ENCODE data around the gene USP20. TPM values are rescaled to one million over a fixed set of nuclear protein-coding genes. Genes with fewer than 3 reads are reported as not detected.

USP20 gene
- total RNA-seq, 1 donor from 2014 or later: 11.8 TPM

DNA sequence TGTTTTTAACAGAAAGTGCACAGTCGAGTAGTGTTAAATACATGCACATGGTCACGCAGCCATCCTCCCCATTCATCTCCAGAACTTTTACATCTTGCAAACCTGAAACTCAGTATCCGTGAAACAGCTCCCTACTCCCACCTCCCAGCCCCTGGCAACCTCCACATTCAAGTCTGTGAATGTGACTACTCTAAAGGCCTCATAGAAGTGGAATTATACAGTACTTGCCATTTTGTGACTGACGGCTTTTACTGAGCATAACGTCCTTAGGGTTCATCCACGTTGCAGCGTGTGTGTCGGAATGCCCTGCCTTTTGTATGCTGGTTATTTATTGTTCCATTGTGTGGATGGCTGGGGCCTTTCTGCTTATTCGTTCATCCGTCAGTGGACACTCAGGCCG is 35.8 kb downstream of the USP20 start:
- no peak for FAIRE-seq

DNA sequence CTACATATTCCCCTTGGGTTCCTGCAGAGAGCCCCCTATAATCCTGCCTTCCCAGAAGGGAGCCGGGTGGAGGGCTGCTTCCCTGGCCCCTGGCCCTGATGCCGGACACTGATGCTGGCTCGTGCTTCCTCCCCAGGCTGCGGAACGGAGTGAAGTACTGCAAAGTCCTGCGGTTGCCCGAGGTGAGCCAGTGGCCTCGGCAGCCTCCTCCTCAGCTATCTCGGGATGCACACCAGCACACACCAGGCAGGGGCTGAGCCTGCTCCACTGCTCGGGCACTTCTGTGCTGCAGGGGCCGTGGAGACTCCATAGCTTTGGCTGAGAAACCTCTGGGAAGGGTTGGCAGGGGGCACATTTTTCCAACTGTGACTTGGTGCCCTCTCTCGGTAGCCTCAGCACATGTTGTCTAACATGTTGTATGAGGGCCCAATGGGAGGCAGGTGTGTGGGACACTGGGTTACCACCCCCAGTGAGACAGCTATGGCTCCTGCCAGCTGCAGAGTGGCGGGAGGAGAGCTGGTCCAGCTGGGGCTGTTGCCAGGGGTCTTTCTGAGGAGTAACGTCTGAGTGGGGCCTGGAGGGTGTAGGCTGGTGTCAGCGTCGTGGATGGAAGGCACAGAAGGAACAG is 38.4 kb downstream of the USP20 start:
- DNase-seq (ENCODE audit: low spot score in 2 of 2): no peak
- no peak for FAIRE-seq

More for the DNA sequence above, 35.8 kb downstream of the USP20 start:
- no peak for DNase-seq (ENCODE audit: low spot score in 2 of 2)

DNA sequence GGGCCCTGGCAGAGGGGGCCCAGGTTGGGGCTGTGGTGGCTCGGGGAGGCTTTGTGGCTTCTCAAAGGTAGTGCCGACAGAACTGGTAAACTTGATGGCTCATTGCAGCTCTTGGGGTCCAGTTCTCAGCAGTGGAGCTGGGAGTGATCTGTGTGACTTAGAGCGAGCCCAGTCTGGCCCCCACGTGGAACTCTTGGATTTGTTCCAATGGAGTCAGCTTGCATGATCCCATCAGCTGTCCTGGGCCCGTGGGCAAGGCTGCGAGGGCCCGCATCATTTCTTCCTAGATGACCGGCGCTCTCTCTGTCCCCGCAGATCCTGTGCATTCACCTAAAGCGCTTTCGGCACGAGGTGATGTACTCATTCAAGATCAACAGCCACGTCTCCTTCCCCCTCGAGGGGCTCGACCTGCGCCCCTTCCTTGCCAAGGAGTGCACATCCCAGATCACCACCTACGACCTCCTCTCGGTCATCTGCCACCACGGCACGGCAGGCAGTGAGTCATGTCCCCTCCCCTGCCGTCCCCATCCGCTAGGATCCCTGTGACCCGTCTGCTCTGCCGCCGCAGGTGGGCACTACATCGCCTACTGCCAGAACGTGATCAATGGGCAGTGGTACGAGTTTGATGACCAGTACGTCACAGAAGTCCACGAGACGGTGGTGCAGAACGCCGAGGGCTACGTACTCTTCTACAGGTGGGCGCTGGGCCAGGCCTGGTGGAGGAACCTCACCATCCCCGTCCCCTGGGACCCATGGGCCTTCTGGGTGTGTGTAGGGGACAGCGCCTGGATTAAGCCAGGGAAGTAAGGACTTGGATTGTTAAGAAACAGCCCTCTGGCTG is 39.2 kb downstream of the USP20 start:
- DNase-seq (ENCODE audit: low spot score in 2 of 2) (no peak), FAIRE-seq (no peak)

DNA sequence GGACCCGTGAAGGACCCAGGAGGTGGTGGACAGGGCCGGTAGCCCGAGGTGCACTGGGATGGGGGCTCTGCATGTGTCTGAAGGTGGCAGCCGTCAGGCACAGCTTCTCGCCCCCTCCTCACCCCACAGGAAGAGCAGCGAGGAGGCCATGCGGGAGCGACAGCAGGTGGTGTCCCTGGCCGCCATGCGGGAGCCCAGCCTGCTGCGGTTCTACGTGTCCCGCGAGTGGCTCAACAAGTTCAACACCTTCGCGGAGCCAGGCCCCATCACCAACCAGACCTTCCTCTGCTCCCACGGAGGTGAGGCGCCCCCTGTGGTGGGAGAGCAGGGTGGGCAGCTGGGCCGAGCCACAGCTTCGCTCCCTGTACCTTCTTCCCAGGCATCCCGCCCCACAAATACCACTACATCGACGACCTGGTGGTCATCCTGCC is 39.9 kb downstream of the USP20 start:
- DNase-seq (ENCODE audit: low spot score in 2 of 2) (no peak), FAIRE-seq (no peak)

DNA sequence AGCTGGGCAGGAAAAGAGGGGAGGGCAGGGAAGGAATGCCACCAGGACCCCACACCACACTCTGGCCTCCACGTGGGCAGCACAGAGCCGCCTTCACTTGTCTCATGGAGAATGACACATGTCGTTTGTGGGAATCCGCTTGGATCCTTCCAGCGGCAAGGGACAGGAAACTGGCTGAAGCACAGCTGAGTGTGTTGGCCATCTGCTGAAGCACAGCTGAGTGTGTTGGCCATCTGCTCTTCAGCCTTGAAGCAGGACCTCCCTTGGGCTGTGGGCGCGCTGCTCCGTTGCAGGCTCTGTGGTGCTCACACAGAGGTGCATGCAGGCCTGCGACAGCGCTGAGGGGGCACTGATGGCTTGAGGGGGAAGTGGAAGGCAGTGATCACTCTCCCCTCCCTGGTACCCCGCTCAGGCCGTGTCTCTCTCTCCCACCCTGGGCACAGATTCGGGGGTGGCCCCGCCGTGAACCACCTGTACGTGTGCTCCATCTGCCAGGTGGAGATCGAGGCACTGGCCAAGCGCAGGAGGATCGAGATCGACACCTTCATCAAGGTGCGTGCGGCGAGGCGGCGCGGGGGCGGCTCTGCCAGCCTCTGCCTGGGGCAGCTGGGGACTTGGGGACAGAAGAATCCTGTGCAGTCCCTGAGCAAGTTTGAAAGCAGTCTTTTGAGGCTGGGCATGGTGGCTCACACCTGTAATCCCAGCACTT is 40.6 kb downstream of the USP20 start:
- FAIRE-seq: no peak

DNA sequence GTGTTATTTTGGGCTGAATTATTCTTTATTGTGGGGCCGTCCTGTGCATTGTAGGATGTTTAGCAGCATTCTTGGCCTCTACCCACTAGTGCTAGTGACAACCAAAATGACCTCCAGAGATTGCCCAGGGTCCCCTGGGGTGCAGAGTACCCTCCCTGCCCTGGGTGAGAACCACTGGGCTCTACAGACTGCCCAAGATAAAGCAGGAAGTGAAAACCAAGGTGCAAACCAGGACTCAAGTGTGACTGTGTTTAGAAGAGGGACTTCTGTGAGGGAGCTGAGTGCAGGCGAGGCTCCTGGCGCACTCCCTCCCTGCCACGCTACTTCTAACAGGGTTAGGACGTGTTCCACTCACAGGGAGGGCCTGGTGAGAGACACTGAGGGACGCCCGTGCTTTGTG is 41.6 kb downstream of the USP20 start:
- FAIRE-seq (no peak), DNase-seq (ENCODE audit: low spot score in 2 of 2) (no peak)

More for the DNA sequence above, 40.6 kb downstream of the USP20 start:
- no peak for DNase-seq (ENCODE audit: low spot score in 2 of 2)

DNA sequence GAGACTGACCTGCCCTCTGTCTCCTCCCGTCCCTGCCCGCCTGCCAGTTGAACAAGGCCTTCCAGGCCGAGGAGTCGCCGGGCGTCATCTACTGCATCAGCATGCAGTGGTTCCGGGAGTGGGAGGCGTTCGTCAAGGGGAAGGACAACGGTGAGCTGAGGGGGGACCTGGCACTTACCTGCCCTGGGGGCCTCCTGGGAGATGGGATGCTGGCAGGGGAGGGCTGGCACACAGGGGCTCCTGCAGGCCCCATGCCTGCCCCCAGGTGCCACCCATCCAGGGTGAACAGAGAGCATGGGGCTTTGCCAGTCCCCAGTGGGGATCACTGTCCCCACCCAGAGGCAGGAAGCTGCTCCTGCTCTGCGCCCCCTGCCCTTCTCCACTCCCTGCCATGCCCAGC is 43.0 kb downstream of the USP20 start:
- no peak for DNase-seq (ENCODE audit: low spot score in 2 of 2)
- FAIRE-seq: no peak

DNA sequence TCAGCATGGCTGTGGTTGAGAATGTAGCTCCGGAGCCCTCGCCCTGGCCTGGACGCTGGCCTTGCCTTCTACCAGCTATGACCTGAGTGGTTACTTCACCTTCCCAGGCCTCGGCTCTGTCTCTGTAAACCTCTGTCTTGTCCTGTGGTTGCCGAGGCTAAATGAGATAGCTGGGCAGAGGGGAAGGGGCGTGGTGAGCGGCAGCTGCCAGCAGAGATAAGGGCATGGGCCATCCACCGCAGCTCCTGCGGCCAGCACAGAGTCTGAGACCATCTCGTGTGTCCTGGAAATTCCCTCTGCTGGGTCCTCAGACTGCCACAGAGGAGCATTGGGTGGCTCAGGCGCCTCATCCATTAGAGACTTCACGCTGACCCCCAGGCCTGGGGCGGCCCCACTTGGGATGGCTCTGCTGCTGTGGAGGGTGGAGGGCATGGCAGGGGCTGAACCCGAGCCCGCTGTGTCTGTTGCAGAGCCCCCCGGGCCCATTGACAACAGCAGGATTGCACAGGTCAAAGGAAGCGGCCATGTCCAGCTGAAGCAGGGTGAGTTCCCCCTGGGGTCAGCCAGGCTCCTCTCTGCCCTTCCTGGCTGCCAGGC is 43.9 kb downstream of the USP20 start:
- no peak for DNase-seq (ENCODE audit: low spot score in 2 of 2)
- FAIRE-seq: no peak

DNA sequence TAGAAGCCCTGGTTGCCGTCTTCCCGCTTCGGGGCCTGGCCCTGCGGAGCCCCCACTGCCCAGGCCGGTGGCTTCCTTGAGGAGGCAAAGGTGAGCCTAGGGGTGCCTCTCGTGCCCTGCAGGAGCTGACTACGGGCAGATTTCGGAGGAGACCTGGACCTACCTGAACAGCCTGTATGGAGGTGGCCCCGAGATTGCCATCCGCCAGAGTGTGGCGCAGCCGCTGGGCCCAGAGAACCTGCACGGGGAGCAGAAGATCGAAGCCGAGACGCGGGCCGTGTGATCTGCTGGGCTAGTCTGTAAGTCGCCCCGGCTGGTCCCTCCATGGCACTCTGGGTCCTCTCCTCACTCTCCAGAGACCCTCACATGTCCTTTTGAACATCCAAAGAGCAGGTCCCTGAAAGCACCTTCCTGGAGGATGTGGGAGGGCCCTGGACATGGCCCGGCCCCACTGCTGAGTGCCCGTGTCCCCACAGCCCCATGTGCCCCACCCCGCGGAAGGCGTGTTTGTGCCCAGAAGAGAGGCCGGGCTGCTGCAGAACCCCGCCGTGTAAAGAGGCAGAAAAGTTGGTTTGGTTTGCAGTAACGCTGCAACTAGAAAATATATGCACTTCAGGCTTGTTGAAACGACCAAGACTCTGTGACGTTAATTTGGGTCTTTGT is 44.9 kb downstream of the USP20 start:
- DNase-seq (ENCODE audit: low spot score in 2 of 2) (no peak), FAIRE-seq (no peak)

DNA sequence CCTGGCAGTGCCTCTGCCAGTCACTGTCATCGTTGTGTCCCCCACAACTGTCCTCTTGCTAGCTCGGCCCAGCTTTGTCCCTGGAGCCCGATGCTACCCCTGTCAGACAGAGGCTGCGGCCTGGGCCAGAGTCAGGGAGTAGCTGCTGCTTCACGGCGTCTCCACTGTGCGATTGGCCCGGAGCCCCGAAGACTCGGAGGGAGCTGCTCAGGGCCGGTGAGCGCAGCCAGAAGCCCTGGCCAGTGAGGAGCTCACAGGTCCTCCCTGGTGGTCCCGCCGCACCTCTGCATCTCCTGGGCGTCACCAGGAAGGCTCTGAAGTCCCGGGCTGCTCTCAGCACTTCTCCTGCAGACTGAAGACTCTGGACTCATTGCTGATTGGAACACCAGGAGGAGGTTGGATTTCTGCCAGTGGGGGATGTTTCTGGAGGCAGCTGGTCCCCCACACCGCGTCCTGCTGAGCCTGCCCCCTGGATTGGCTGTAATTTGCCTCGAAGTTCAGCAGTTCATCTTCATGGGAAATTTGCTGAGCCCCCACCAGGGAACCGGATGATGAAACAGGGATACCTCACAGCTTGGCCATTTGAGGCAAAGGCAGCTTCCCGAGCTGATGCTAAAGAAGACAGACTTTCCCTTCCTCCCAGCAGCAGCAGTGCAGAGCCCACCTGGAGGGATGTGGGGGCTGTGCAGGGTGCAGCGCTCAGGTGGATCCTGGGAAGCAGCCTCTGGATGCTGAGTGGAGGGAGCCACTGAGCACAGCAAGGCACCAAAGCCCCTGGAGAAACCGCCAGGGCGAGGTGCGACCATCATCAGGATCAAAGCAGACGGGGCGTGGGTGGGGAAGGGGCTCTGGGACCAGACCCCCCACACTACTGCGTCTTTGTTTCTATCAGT is 45.6 kb downstream of the USP20 start:
- DNase-seq (ENCODE audit: low spot score in 2 of 2) (no peak), FAIRE-seq (no peak)

DNA sequence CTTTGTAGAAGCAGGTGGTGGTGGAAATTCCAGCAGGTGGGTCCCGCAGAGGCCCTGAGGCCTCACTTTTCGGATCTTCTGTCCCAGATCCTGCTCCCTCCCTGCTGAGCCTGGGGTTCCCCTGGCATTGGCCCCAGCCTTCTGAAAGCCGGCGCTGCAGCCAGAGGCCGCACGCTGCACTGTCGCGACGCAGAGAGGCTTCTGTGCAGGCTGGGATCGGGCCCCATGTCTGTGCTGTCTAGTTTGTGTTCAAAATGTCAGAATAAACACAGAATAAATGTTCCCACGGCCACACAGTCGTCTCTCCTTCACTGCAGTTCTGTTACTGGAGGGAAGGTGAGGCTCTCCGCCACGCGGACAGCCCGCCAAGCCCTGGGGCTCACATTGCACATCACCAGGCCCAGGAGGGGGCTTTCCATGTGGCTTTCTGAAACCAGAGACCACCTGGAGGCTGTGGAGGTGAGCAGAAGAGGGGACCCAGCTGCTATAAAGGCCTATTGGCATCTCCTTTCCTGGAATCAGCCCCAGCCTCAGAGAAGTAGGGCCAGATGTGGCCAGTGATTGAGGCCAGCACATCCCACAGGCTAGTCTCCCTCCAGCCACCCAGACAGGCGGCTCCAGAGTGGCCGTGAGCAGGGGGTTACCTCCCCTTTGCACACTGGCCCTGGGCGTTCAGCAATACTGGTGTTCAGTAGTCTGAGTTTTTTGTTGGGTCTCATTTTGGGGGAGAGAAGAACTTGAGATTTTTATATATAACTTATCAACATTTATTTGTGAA is 46.5 kb downstream of the USP20 start:
- FAIRE-seq (no peak), DNase-seq (ENCODE audit: low spot score in 2 of 2) (no peak)

DNA sequence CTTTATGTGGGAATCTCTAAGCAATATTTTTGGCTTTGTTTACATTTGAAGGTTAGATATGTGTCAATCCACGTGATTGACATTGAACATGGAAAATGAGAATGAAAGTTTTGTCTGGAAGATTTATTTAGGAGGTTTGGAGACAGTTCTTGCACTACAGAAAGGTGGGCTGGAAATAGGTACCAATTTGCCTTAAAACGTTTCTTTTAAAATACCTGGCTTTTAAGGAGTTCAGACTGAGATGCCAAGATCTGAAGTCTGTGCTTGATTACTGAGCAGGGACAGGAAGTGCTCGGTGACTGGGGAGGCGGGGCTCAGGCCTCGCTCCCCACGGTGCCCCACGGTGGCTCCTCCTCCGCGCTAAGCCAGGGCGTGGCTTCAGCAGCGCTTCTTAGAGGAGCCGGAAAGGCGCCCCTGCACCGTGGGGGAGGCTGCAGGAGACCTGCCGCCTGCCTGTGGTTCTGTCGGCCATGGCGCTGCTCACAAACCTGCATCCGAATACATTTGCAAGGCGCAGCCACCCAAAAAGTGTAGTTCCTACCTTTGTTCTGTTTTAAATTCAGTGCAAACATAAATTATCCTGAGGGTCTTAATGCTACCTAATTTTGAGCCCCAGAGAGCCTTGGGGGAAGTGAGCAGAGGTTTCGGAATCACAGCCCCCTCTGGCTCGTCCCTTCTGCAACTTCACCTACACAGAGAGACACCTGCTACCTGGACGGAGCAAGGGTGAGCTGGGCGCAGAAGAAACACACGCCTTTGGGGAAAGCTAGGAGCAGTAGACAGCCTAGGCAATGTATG is 49.2 kb downstream of the USP20 start:
- DNase-seq (ENCODE audit: low spot score in 2 of 2) (peak; percentile 67 to 76), FAIRE-seq (no peak)

DNA sequence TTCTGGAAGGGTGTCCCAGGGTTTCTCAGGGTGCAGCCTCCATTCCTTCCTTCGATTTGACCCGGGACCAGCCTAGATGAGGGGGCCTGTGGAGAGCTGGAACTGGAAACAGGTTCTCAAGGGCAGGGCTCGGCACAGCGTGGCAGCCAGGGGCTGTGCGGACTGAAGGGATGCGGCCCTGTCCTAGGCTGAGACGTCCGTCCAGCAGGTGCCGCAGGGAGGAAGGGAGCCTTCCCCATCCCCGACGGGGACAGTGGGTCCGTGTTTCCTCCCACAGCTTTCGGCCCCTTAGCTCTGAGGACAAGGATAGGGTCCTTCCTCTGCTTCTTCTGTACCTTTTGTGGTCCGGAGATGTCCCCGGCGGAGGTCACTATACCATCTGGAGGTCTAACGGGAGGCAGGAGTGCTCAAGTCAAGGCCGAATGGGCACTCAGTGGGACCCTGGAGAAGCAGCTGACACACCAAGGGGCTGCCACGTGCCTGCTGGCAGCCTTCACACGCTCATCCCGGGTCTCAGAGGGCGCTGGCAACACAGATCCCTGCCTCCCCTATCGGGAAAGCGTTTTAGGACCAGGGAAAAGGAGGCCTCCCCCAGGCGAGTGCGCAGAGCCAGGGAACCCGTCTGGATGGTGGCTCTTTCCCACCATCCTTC is 49.9 kb downstream of the USP20 start:
- FAIRE-seq: no peak
- no peak for DNase-seq (ENCODE audit: low spot score in 2 of 2)

DNA sequence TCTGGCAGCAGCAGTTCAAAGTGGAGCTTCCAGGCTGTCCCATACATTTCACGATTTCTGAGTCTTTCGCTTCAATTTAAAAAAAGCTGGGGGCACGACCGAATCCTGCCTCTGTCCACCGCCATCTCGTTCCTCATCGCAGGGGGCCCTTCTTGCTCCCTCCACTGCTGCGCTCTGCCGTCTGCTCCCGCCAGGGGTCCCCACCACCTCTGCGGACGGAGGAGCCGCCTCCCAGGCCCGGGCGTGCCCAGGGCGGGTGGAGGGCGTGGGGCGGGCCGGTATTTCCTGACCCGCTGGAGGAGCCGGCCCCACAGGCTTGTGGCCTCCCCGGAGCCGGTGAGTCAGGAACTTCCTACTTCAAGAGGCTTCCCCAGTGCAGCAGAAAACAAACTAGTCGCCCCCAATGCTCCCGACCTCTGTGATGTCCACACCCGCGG is 50.4 kb downstream of the USP20 start:
- FAIRE-seq: no peak
- peak; percentile 74 to 82 for DNase-seq (ENCODE audit: low spot score in 2 of 2)

DNA sequence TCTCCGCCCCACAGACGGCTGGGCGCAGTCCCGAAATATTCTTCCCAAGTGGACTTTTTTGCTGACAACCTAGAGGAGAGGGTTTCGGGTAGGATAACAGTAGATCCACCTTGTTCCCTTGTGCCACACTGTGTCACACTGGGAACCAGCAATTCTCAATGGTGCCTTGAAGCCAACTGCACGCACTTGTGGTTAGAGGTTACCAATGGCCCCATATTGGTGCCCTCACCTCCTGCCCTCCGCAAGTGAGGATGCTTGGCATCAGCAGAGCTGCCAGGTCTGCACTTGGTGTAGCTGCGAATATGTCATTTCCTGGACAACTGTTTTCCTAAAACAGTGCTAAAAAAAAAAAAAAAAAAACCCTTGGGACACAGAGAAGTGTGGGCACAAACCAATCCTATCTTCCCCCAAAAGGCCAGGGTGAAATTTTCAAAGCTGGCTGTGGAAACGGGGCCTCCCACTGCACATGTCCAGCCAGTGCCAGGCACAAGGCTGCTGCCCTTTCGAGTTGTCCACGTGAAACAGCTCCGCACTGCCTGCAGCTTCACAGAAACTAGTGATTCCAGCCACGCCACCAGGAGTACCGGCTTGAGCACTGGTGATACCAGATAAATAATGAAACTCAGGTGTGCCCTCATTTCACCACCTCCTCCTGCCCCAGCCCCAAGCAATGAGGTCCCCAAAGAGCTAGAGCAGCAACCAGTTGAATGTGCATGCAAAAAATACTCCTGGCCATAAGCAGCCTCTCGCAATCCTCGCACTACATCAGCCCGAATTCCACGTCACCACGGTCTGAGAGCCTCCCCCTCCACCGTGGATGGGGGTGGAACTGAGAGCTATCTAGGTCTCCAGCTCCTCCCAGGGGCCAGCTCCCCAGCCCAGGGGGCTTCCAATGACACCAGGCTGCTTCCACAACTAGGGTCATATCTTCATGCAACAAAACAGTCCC is 51.2 kb downstream of the USP20 start:
- DNase-seq (ENCODE audit: low spot score in 2 of 2) (no peak), FAIRE-seq (no peak)

Measured in frontal cortex (tissue), 4 donors.